Activated CD8-positive, alpha-beta memory T cell treated with anti-CD3 and anti-CD28 coated beads, Interleukin-2, amount 50 U/mL, for 1 hour (primary cell): ENCODE results near the gene CALR3.
"Not testable (repeated sequence)": the region's sequence is repeated elsewhere in the genome, so short reads cannot be mapped to it uniquely, and the experiment has no call there.

ENCODE experiments used
- DNase-seq: peaks from one replicate; pipeline ENCODE4 v3.0.0-alpha.2; 2020; ENCODE audit errors: extremely low read depth

Gene CALR3

DNA sequence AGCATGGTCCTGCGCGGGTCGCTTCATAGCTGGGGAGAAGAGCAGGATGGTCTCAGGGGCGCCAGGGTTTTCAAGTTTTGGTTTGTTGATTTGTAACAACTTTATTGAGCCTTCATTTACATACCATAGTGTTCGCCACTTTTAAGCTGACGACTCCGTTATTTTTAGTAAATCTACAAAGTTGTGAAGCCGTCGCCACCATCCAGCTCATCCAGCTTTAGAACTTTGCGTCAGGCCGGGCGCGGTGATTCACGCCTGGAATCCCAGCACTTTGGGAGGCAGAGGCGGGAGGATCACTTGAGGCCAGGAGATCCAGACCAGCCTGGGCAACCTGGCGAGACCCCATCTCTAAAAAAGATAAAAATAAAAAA lies 631 bp upstream of the CALR3 start:
- no peak for DNase-seq

- DNase-seq: not testable (repeated sequence)
Measured at GRCh38 chr19:16486476-16486875, 9.5 kb downstream of the CALR3 start.

DNA sequence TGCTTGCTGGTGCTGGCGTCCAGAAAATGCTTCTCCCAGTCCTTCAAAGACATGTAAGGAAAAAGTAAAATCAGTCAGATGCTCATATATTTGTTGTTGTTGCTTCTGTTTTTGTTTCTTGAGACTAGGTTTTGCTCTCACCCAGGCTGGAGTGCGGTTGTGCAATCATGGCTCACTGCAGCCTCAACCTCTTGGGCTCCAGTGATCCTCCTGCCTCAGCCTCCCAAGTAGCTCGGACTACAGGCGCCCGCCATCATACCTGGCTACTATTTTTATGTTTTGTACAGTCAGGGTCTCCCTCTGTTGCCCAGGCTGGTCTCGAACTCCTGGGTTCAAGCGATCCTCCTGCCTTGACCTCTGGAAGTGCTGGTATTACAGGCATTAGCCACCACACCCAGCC lies 13.2 kb downstream of the CALR3 start:
- DNase-seq: no peak

- no peak for DNase-seq
Measured at GRCh38 chr19:16477311-16477710, 18.7 kb downstream of the CALR3 start.

- no peak for DNase-seq
Measured at GRCh38 chr19:16476401-16476800, 19.6 kb downstream of the CALR3 start.

DNA sequence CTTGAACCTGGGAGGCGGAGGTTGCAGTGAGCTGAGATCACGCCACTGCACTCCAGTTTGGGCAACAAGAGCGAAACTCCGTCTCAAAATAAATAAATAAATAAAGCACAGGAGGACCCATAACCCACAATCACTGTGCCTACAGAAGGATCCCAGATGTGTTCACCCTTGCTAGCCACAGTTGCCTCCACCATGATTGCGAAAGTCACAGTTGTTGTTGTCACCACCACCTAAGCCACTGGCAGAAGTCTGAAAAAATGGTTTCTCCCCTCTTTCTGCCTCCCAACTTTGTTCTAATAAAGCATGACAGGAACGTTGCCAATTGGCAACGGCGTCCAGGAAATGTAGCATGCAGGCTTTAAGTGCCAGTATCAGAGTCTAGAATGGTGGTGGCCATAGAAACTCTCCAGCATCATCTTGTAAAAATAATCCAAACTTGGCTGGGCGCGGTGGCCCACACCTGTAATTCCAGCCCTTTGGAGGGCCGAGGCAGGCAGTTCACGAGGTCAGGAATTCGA lies 22.0 kb downstream of the CALR3 start:
- no peak for DNase-seq

DNA sequence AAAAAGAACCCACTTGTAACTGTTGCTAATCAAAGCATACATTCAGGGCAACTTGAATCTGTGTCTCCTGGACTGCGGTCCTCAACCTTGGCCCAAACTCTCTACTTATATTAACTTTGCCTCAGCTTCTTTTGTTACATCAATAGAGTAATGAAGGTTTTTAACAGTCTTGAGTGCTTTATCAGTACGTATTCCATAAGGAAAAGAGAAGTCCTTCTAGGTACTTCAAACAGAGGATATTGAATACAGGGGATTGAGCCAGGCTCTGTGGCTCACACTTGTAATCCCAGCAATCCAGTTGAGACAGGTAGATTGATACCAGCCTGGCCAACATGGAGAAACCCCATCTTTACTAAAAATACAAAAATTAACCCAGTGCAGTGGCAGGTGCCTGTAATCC lies 23.0 kb downstream of the CALR3 start:
- DNase-seq: no peak

- DNase-seq: not testable (repeated sequence)
Measured at GRCh38 chr19:16472559-16472899, 23.4 kb downstream of the CALR3 start.

DNA sequence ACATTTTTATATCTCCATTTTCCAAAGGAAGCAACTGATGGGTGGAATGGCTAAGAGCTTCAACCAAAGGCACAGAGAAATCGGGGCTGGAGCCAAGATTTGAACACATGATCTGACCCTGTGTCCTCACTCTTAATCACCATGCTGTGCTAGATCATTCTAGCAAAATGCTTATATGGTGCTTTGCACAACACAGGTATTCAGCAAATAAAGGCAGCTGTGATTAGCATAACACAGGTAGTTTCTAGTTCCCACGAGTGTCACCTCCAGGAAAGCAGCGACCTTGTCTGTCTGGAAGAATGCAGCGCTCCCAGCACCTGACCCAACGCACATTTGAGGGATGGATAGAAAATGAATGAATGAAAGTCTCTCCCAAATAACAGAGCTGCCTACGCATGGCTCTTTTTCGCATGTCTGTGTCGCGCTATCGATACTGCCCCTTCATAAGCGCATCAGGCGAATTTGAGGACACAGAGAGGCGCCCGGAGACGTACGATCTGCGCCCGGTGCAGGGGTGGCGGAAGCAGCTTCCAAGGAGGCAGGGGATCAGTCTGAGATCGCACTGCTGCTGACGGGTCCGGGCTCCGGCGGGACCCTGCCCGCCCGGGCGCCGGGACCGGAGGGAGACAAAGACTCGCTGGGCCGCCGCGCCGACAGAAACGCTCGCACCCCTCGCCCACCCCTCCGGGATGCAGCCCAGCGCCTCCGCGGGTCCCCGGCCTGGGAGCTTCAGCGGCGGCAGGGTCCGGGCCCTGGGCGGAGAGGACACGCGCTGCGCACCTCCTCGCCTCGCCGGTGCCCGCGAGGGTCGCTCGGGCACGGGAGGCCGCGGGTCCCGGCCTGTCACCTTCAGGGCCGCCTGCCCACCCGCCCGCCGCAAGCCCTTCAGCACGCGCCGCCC lies 24.8 kb downstream of the CALR3 start:
- no peak for DNase-seq

DNA sequence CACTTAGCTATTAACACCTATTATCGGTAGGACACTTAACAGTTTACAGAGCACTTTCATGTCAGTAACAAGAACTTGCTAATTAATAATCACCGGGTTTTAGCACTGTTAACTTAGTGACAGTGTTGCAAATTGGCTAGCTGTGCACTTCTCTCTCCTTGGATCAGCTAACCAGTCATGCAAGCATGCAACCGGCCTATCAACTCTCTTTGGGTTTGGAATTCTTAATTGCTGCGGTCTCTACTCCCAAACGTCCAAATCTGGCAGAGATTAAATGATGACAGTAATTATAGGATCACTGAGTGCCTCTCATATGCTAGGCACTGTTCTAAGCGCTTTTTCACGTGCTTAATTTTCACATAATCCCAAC lies 25.4 kb downstream of the CALR3 start:
- DNase-seq: no peak

DNA sequence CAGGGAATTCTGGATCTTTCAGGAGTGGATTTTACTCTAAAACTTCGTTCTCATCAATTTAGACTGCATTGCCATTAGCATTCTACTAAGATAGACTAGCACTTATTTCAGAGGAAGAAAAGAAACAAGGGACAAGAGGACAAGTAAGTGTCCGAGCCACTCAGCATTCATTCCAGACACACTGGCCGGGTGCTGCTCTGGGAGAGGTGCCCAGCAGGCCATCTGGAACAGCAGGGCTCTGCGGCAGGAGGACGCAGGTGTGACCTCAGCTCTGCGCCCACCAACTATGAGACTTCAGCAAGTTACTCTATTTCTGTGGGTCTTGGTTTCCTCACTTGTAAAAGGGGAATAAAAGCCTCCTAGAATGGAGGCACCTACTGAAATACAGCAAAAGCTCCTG lies 28.4 kb downstream of the CALR3 start:
- no peak for DNase-seq

DNA sequence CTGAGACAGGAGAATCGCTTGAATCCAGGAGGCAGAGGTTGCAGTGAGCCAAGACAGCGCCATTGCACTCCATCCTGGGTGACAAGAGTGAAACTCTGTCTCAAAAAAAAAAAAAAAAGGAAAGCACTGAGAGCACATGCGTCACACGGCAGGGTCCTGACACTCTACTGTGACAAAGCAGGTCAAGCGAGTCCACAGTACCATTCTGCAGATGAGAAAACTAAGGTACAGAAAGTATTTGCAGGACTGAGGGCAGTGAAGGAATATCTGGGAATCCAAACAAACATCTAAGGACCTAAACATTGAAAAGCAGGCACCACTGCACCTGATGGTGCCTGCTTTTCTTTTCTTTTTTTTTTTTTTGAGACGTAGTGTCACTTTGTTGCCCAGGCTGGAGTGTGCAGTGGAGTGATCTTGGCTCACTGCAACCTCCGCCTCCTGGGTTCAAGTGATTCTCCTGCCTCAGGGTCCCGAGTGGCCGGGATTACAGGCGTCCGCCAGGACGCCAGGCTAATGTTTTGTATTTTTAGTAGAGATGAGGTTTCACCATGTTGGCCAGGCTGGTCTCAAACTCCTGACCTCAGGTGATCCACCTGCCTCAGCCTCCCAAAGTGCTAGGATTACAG lies 29.1 kb downstream of the CALR3 start:
- not testable (repeated sequence) for DNase-seq

DNA sequence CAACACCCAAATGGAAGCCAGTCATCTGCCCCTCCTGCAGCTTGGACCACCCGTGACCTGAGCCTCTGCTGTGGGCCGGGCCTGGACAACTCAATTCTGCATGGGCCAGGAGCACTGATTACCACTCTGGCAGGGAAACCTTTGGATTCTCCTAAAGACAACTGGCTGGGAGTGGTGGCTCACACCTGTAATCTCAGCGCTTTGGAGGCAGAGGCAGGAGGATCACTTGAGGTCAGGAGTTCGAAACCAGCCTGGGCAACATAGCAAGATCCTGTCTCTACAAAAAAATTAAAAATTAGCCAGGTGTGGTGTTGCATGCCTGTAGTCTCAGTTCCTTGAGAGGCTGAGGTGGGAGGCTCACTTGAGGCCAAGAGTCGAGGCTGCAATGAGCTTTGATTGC lies 30.7 kb downstream of the CALR3 start:
- no peak for DNase-seq

DNA sequence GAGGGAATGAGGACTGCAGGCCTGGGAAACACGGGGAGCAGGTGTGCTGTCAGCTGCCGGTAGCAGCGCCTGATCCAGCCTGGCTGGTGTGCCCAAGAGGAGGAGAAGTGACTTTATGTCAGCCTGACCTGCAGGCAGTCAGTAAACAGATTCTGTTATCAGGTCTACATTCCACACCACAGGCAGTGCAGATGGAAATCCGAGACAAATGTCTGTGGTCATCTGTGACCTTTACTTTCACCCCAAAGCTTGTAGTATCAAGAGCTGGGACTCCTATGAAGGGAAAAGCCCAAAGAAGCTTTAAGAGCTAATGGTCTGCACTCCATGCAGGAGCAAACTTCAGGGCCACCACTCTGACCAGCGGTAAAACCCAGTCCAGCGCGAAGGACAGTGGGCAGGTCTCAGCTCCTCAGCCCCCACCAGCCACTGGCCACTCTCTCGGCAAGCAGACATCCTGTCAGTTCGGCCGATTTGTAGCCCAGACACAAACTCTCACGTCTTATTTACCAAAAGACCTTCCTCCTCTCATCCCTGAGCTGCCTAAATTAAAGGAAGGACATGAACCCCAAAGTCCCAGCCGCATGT lies 31.9 kb downstream of the CALR3 start:
- DNase-seq: no peak

- DNase-seq: no peak
Measured at GRCh38 chr19:16463341-16463990, 32.5 kb downstream of the CALR3 start.

- DNase-seq: no peak
Measured at GRCh38 chr19:16462757-16463250, 33.2 kb downstream of the CALR3 start.

- no peak for DNase-seq
Measured at GRCh38 chr19:16461630-16462051, 34.3 kb downstream of the CALR3 start.

- no peak for DNase-seq
Measured at GRCh38 chr19:16460454-16460853, 35.5 kb downstream of the CALR3 start.

DNA sequence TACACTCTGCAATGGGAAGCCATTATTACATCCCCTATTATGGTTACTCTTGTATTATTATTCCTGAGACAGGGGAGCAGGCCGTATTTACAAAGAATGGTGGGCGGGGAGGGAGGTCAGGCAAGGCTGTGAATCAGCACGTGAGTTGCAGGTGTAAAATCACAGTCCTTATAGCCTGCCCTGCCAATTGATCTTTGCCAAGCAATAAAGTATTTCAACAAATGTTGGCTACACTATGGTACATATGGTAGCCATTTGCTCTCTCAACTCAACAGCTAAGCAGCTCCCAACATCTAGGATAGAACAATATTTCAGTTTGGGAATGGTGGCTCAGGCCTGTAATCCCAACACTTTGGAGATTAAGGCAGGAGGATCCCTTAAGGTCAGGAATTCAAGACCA lies 36.3 kb downstream of the CALR3 start:
- no peak for DNase-seq

GRCh38 chr19:16458391-16459341 lies 37.3 kb downstream of the CALR3 start:
- DNase-seq: no peak

DNA sequence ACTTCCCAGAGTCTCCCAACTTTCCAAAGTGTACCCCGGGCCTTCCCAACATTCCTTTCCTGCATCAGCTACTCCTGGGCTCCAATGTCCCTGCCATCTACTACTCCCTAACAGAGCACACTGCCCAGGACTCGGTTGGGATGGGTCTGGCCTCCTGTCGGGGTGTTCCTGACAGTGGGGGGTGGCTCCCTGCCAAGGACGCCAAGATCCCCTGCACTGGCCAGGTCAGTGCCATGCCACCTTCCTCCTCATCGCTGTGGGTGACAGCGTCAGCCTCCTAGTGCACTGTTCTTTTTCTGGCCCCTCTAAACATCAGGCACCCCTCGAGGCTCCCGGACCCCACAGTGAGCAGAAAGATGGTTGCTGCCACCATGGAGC lies 38.0 kb downstream of the CALR3 start:
- no peak for DNase-seq
